PC-9 (cell line): ENCODE results near the gene ITGA4.

ENCODE experiments used
- CTCF ChIP-seq: fragments of 200-600 bp; sonication (generic); conservative IDR thresholded peaks from 2 replicates; pipeline ENCODE4 v1.6.1; 2017; ENCODE audit warnings: mixed run types, antibody characterized with exemption, mild to moderate bottlenecking, moderate library complexity
- EZH2 ChIP-seq: fragments of 200-600 bp; sonication (generic); IDR thresholded peaks from 2 replicates; pipeline ENCODE4 v1.8.0; 2017; ENCODE audit warnings: antibody characterized with exemption, low read depth

GRCh38 chr2:181578829-181579228, 121.6 kb downstream of the ITGA4 start:
- TF ChIP-seq EZH2 (no peak), CTCF (no peak)
